K562 (cell line): ENCODE measurements around the gene BPHL.

Experiments
- JUND ChIP-seq, 2 experiments: IDR thresholded peaks; 2 replicates in 1 of 2; 3 replicates in 1 of 2; pipeline ENCODE4 v1.6.1; 2011; ENCODE audit warnings: borderline replicate concordance in 2 of 2, low read depth in 2 of 2, low read length in 2 of 2, improper control_type of control experiment in 1 of 2, missing biosample characterization in 1 of 2, missing genetic modification characterization in 1 of 2, missing genetic modification reagents in 1 of 2
- ZNF3 ChIP-seq: fragments of 250-450 bp; sonication (Bioruptor Pico); IDR thresholded peaks from 2 replicates; pipeline ENCODE4 v1.5.0; 2021; ENCODE audit warnings: mild to moderate bottlenecking, moderate library complexity

GRCh38 chr6:3109761-3110160 lies 8.8 kb upstream of the BPHL start:
- TF ChIP-seq JUND (IDR thresholded peaks at IDR 0.05; ENCODE audit: borderline replicate concordance, low read depth, low read length) (no peak), JUND (tag; IDR thresholded peaks at IDR 0.05; ENCODE audit: borderline replicate concordance, low read depth, low read length) (no peak), ZNF3 (CRISPR knock-in tag) (no peak)
